ENCODE data around the gene CMYA5. TPM values are rescaled to one million over a fixed set of nuclear protein-coding genes. Genes with fewer than 3 reads are reported as not detected.

CMYA5 gene
- total and polyA plus RNA-seq, 2 donors (not counting 3 experiments of a cell fraction or from before 2014, with no cell fraction given), result 0.04 to 0.20 TPM

DNA sequence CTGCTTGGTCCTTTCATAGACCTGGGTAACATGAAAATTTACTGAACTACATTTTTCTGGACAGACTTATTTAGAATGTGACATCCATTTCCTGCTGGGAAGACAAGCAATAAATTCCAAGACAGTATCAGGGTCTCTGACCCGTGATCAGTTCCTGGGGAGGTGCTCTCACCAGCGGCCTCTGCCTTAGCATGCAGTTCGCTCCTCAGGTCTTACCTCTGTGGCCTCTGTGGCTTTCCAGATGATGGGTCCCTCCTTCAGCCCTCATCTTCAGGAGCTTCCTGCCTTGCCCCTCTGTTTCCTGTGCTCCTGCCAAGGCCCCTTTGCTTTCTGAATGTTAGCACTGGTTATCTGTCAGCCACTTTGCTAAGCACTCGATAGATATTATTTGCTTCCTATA is 66.4 kb downstream of the CMYA5 start:
- Histone ChIP-seq H2AFZ (ENCODE audit: low read depth, low read length) (no peak overlapping the region), H3K27me3 (ENCODE audit: control insufficient read depth in 2 of 2, insufficient read depth in 2 of 2, low read length in 2 of 2) (peaks cover 0 to 3% of the 10 kb centered on the region in 2 experiments), H3K4me2 (ENCODE audit: insufficient read depth, low read length) (no peak overlapping the region), H3K36me3 (ENCODE audit: control insufficient read depth in 2 of 2, extremely low read depth in 1 of 2, insufficient read depth in 2 of 2, low read length in 2 of 2) (no peaks in the 10 kb centered on the region), H4K20me1 (replicated peaks; ENCODE audit: control insufficient read depth, extremely low read depth, insufficient read depth, low read length) (no peaks in the 10 kb centered on the region), H3K27ac (ENCODE audit: insufficient read depth, low read depth, low read length) (no peak overlapping the region), H3K9ac (replicated peaks; ENCODE audit: extremely low read depth, insufficient read depth, low read length) (no peak overlapping the region), H3K4me3 (replicated peaks in 1 of 3; ENCODE audit: insufficient read depth in 1 of 3, low read depth in 1 of 3, low read length in 3 of 3) (no peak overlapping the region), H3K79me2 (ENCODE audit: control insufficient read depth, insufficient read depth, low read length) (no peaks in the 10 kb centered on the region), H3K9me3 (replicated peaks; ENCODE audit: control insufficient read depth, insufficient read depth, low read length) (no peaks in the 10 kb centered on the region), H3K4me1 (ENCODE audit: control insufficient read depth, extremely low read depth, insufficient read depth, low read length) (no peaks in the 10 kb centered on the region), H3K9me1 (replicated peaks; ENCODE audit: control insufficient read depth, extremely low read depth, insufficient read depth, low read length) (no peaks in the 10 kb centered on the region)
- dilution Hi-C loops (cut with MboI; ENCODE audit: extremely low pct_ligation_motif_present, low sequenced_read_pairs) (no loop called here), intact Hi-C loops (cut with micrococcal nuclease) (no loop called here)
- CTCF ChIA-PET, result no interaction called here
- FAIRE-seq, result no peak
- POLR2A ChIA-PET, result no interaction called here
- BruUV-seq (replicated peaks), result no TSS peak
- no peak for DNase-seq (ENCODE audit: low read depth, low spot score)
- TF ChIP-seq GATA2 (IDR thresholded peaks at IDR 0.05; ENCODE audit: insufficient read depth, insufficient read length, low read depth, low read length) (no peak), POLR2A (IDR thresholded peaks at IDR 0.05; ENCODE audit: low read depth, low read length) (no peak), MYC (IDR thresholded peaks at IDR 0.05; ENCODE audit: low read depth, low read length) (no peak), FOS (IDR thresholded peaks at IDR 0.05; ENCODE audit: borderline replicate concordance, insufficient read depth, low read length) (no peak)

DNA sequence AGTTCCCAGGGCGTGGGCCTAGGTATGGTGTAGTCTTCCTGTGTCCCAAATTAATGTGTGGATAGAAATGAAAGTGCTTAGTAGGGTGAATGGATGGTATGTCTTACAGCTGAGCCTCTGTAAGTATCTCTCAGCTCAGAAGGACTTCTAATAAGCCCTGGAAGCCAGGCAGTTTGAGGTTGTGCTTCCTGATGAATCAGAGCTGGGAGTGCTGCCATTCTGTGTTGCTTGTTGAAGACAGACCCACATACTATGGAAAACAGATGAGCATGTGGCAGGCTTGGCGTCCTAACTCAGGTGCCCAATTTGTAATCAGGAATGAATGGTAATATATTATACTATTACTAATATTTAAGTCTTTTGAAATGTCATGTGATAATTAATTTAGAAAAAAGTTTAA is 69.8 kb downstream of the CMYA5 start:
- TF ChIP-seq JUN (IDR thresholded peaks at IDR 0.05; ENCODE audit: borderline replicate concordance, insufficient read depth, insufficient read length, low read depth) (no peak), MYC (IDR thresholded peaks at IDR 0.05; ENCODE audit: low read depth, low read length) (no peak), FOS (IDR thresholded peaks at IDR 0.05; ENCODE audit: borderline replicate concordance, insufficient read depth, low read length) (no peak), CTCF (IDR thresholded peaks at IDR 0.05; ENCODE audit: extremely low read depth in 1 of 2, insufficient read depth in 1 of 2, low read depth in 1 of 2, low read length in 2 of 2) (no peak), POLR2A (IDR thresholded peaks at IDR 0.05; ENCODE audit: low read depth, low read length) (no peak), POLR2AphosphoS5 (IDR thresholded peaks at IDR 0.05; ENCODE audit: insufficient read depth, low read depth, low read length) (no peak), GATA2 (IDR thresholded peaks at IDR 0.05; ENCODE audit: insufficient read depth, insufficient read length, low read depth, low read length) (no peak), EZH2 (IDR thresholded peaks at IDR 0.05; ENCODE audit: borderline replicate concordance, low read depth, low read length, severe bottlenecking) (no peak)
- TF ChIP-seq, protein P1, sequence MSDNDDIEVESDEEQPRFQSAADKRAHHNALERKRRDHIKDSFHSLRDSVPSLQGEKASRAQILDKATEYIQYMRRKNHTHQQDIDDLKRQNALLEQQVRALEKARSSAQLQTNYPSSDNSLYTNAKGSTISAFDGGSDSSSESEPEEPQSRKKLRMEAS (IDR thresholded peaks at IDR 0.05; ENCODE audit: insufficient read depth, insufficient read length), result no peak
- Histone ChIP-seq H2AFZ (ENCODE audit: low read depth, low read length) (no peak overlapping the region), H3K4me3 (replicated peaks in 1 of 3; ENCODE audit: insufficient read depth in 1 of 3, low read depth in 1 of 3, low read length in 3 of 3) (no peak overlapping the region), H3K79me2 (ENCODE audit: control insufficient read depth, insufficient read depth, low read length) (no peaks in the 10 kb centered on the region), H3K4me2 (ENCODE audit: insufficient read depth, low read length) (no peak overlapping the region), H4K20me1 (replicated peaks; ENCODE audit: control insufficient read depth, extremely low read depth, insufficient read depth, low read length) (no peaks in the 10 kb centered on the region), H3K9me1 (replicated peaks; ENCODE audit: control insufficient read depth, extremely low read depth, insufficient read depth, low read length) (no peaks in the 10 kb centered on the region), H3K27ac (ENCODE audit: insufficient read depth, low read depth, low read length) (no peak overlapping the region), H3K9ac (replicated peaks; ENCODE audit: extremely low read depth, insufficient read depth, low read length) (no peak overlapping the region), H3K4me1 (ENCODE audit: control insufficient read depth, extremely low read depth, insufficient read depth, low read length) (no peaks in the 10 kb centered on the region), H3K27me3 (ENCODE audit: control insufficient read depth in 2 of 2, insufficient read depth in 2 of 2, low read length in 2 of 2) (no peaks in the 10 kb centered on the region), H3K9me3 (replicated peaks; ENCODE audit: control insufficient read depth, insufficient read depth, low read length) (no peaks in the 10 kb centered on the region), H3K36me3 (ENCODE audit: control insufficient read depth in 2 of 2, extremely low read depth in 1 of 2, insufficient read depth in 2 of 2, low read length in 2 of 2) (no peaks in the 10 kb centered on the region)
- ChIA-PET CTCF (no interaction called here), POLR2A (interaction anchor here (0.7 kb wide), 1 partner anchor 11 kb away, joined by 3 read pairs; no protein-coding TSS in a partner anchor)
- DNase-seq (ENCODE audit: low read depth, low spot score), result no peak
- no peak for FAIRE-seq
- no TSS peak for BruUV-seq (replicated peaks)
- intact Hi-C loops (cut with micrococcal nuclease) (no loop called here), dilution Hi-C loops (cut with MboI; ENCODE audit: extremely low pct_ligation_motif_present, low sequenced_read_pairs) (no loop called here)

All from endothelial cell of umbilical vein (primary cell).